ENCODE results near the gene C5orf58. TPM values are rescaled to one million over a fixed set of nuclear protein-coding genes. Genes with fewer than 3 reads are reported as not detected.

Gene C5orf58
- polyA plus RNA-seq, 3 donors: 0.11 to 0.15 TPM; not detected in 1

Other genes starting within 250 kb of the C5orf58 start
- gene FOXI1, start 127.1 kb upstream of the C5orf58 start, polyA plus RNA-seq (ENCODE audit: insufficient read length in 3 of 3): 1 to 10 TPM; 7.0 to 8.1 (median 7.8) TPM
- gene LCP2, start 64.8 kb downstream of the C5orf58 start, polyA plus RNA-seq (ENCODE audit: insufficient read length in 3 of 3): 1 to 10 TPM; 2.3 to 4.0 (median 3.0) TPM
- gene KCNMB1, start 156.4 kb downstream of the C5orf58 start, polyA plus RNA-seq (ENCODE audit: insufficient read length in 3 of 3): 1 to 10 TPM; 1.1 to 1.5 (median 1.3) TPM

Data from right renal cortex interstitium (tissue), 3 donors.